Rectal smooth muscle tissue (tissue), 1 donor: ENCODE measurements around the gene BICRAL.
"Not testable (repeated sequence)": the region's sequence is repeated elsewhere in the genome, so short reads cannot be mapped to it uniquely, and the experiment has no call there.

Experiments
- H3K27ac ChIP-seq: one replicate; pipeline ENCODE4 v1.7.0; 2013; ENCODE audit warnings: low read depth, low read length, inconsistent platforms
- H3K27me3 ChIP-seq: one replicate; pipeline ENCODE4 v1.7.0; 2013; ENCODE audit warnings: low read length; ENCODE audit not compliant: control insufficient read depth, insufficient read depth
- H3K36me3 ChIP-seq: one replicate; pipeline ENCODE4 v1.7.0; 2013; ENCODE audit warnings: low read length; ENCODE audit not compliant: control insufficient read depth, insufficient read depth
- H3K4me1 ChIP-seq: one replicate; pipeline ENCODE4 v1.7.0; 2013; ENCODE audit warnings: low read length; ENCODE audit not compliant: control insufficient read depth, insufficient read depth
- H3K4me3 ChIP-seq: one replicate; pipeline ENCODE4 v1.7.0; 2013; ENCODE audit warnings: low read length
- H3K9ac ChIP-seq: one replicate; pipeline ENCODE4 v1.7.0; 2013; ENCODE audit warnings: low read length

The BICRAL gene

GRCh38 chr6:42787063-42787472 lies 5.2 kb downstream of the BICRAL start:
- Histone ChIP-seq H3K9ac (no peak overlapping the region), H3K36me3 (no peaks in the 10 kb centered on the region), H3K27me3 (no peaks in the 10 kb centered on the region), H3K4me1 (peaks cover 21% of the 10 kb centered on the region), H3K27ac (no peak overlapping the region), H3K4me3 (peak overlapping the region; percentile 24)

- peaks cover 21% of the 10 kb centered on the region for H3K4me1 ChIP-seq
- no peak overlapping the region for H3K4me3 ChIP-seq
- H3K9ac ChIP-seq: no peak overlapping the region
- no peak overlapping the region for H3K27ac ChIP-seq
- no peaks in the 10 kb centered on the region for H3K36me3 ChIP-seq
- no peaks in the 10 kb centered on the region for H3K27me3 ChIP-seq
Measured at GRCh38 chr6:42788671-42789070, 6.8 kb downstream of the BICRAL start.

- no peaks in the 10 kb centered on the region for H3K36me3 ChIP-seq
- no peak overlapping the region for H3K9ac ChIP-seq
- H3K4me1 ChIP-seq: peaks cover 19% of the 10 kb centered on the region
- H3K27ac ChIP-seq: peak overlapping the region; percentile 11
- no peak overlapping the region for H3K4me3 ChIP-seq
- no peaks in the 10 kb centered on the region for H3K27me3 ChIP-seq
Measured at GRCh38 chr6:42790549-42791181, 8.8 kb downstream of the BICRAL start.

GRCh38 chr6:42791706-42792320 lies 10.0 kb downstream of the BICRAL start:
- Histone ChIP-seq H3K4me1 (peaks cover 12% of the 10 kb centered on the region), H3K4me3 (no peak overlapping the region), H3K27me3 (no peaks in the 10 kb centered on the region), H3K36me3 (no peaks in the 10 kb centered on the region), H3K9ac (no peak overlapping the region), H3K27ac (no peak overlapping the region)

GRCh38 chr6:42795651-42796050 lies 13.8 kb downstream of the BICRAL start:
- H3K36me3 ChIP-seq: no peaks in the 10 kb centered on the region
- H3K9ac ChIP-seq: no peak overlapping the region
- no peaks in the 10 kb centered on the region for H3K27me3 ChIP-seq
- no peak overlapping the region for H3K27ac ChIP-seq
- H3K4me3 ChIP-seq: no peak overlapping the region
- H3K4me1 ChIP-seq: no peaks in the 10 kb centered on the region

- H3K4me3 ChIP-seq: no peak overlapping the region
- H3K9ac ChIP-seq: no peak overlapping the region
- no peaks in the 10 kb centered on the region for H3K4me1 ChIP-seq
- H3K27ac ChIP-seq: no peak overlapping the region
- no peaks in the 10 kb centered on the region for H3K36me3 ChIP-seq
- H3K27me3 ChIP-seq: no peaks in the 10 kb centered on the region
Measured at GRCh38 chr6:42796171-42796570, 14.3 kb downstream of the BICRAL start.

GRCh38 chr6:42797696-42798095 lies 15.8 kb downstream of the BICRAL start:
- not testable (repeated sequence) for H3K4me3 ChIP-seq, H3K27me3 ChIP-seq, H3K4me1 ChIP-seq, H3K27ac ChIP-seq, H3K9ac ChIP-seq, H3K36me3 ChIP-seq

- Histone ChIP-seq H3K36me3 (no peaks in the 10 kb centered on the region), H3K4me1 (no peaks in the 10 kb centered on the region), H3K27me3 (no peaks in the 10 kb centered on the region), H3K9ac (no peak overlapping the region), H3K4me3 (no peak overlapping the region), H3K27ac (no peak overlapping the region)
Measured at GRCh38 chr6:42805297-42805861, 23.5 kb downstream of the BICRAL start.

GRCh38 chr6:42806359-42806758 lies 24.5 kb downstream of the BICRAL start:
- H3K4me1 ChIP-seq, H3K36me3 ChIP-seq, H3K9ac ChIP-seq, H3K27ac ChIP-seq, H3K4me3 ChIP-seq, H3K27me3 ChIP-seq: not testable (repeated sequence)

GRCh38 chr6:42808492-42809483 lies 26.9 kb downstream of the BICRAL start:
- Histone ChIP-seq H3K27ac (peak overlapping the region; percentile 40), H3K27me3 (no peaks in the 10 kb centered on the region), H3K4me3 (no peak overlapping the region), H3K4me1 (no peaks in the 10 kb centered on the region), H3K9ac (no peak overlapping the region), H3K36me3 (no peaks in the 10 kb centered on the region)

GRCh38 chr6:42813074-42813645 lies 31.3 kb downstream of the BICRAL start:
- Histone ChIP-seq H3K4me3 (no peak overlapping the region), H3K27ac (no peak overlapping the region), H3K36me3 (no peaks in the 10 kb centered on the region), H3K4me1 (no peaks in the 10 kb centered on the region), H3K9ac (no peak overlapping the region), H3K27me3 (no peaks in the 10 kb centered on the region)

- no peaks in the 10 kb centered on the region for H3K4me1 ChIP-seq
- H3K36me3 ChIP-seq: no peaks in the 10 kb centered on the region
- H3K9ac ChIP-seq: no peak overlapping the region
- no peak overlapping the region for H3K27ac ChIP-seq
- no peaks in the 10 kb centered on the region for H3K27me3 ChIP-seq
- H3K4me3 ChIP-seq: no peak overlapping the region
Measured at GRCh38 chr6:42813906-42814444, 32.1 kb downstream of the BICRAL start.
